Stimulated activated CD8-positive, alpha-beta memory T cell treated with anti-CD3 and anti-CD28 coated beads, Interleukin-7, amount 100 ng/mL, for 1 hour (primary cell): Measurements from ENCODE around the gene DTHD1.

Experiments used
- DNase-seq, 2 donors: peaks; one replicate each; pipeline ENCODE4 v3.0.0-alpha.2; 2020; ENCODE audit warnings: low read depth in 2 of 2

The DTHD1 gene

GRCh38 chr4:36313703-36314102 lies 32.3 kb downstream of the DTHD1 start:
- DNase-seq: no peak

GRCh38 chr4:36316607-36317006 lies 35.2 kb downstream of the DTHD1 start:
- no peak for DNase-seq

GRCh38 chr4:36317721-36318120 lies 36.3 kb downstream of the DTHD1 start:
- DNase-seq: no peak

GRCh38 chr4:36320117-36320896 lies 38.9 kb downstream of the DTHD1 start:
- DNase-seq: no peak

- no peak for DNase-seq
These were observed 39.8 kb downstream of the DTHD1 start for GRCh38 chr4:36321176-36321575.

GRCh38 chr4:36322921-36323354 lies 41.5 kb downstream of the DTHD1 start:
- no peak for DNase-seq

- no peak for DNase-seq
These were observed 42.5 kb downstream of the DTHD1 start for GRCh38 chr4:36323816-36324419.

GRCh38 chr4:36324808-36325207 lies 43.4 kb downstream of the DTHD1 start:
- no peak for DNase-seq

- DNase-seq: no peak
These were observed 44.1 kb downstream of the DTHD1 start for GRCh38 chr4:36325499-36325898.

- DNase-seq: no peak
These were observed 44.5 kb downstream of the DTHD1 start for GRCh38 chr4:36325926-36326325.

GRCh38 chr4:36326476-36327029 lies 45.1 kb downstream of the DTHD1 start:
- DNase-seq: no peak

- DNase-seq: no peak
These were observed 46.0 kb downstream of the DTHD1 start for GRCh38 chr4:36327400-36327799.

GRCh38 chr4:36328130-36328529 lies 46.7 kb downstream of the DTHD1 start:
- DNase-seq: no peak

- no peak for DNase-seq
These were observed 47.8 kb downstream of the DTHD1 start for GRCh38 chr4:36329228-36329627.

- no peak for DNase-seq
These were observed 49.4 kb downstream of the DTHD1 start for GRCh38 chr4:36330796-36331195.

GRCh38 chr4:36332023-36332781 lies 50.8 kb downstream of the DTHD1 start:
- DNase-seq: no peak

GRCh38 chr4:36332782-36333131 lies 51.3 kb downstream of the DTHD1 start:
- no peak for DNase-seq

- DNase-seq: no peak
These were observed 52.0 kb downstream of the DTHD1 start for GRCh38 chr4:36333303-36333877.

- DNase-seq: no peak
These were observed 56.3 kb downstream of the DTHD1 start for GRCh38 chr4:36337665-36338185.

- no peak for DNase-seq
These were observed 57.6 kb downstream of the DTHD1 start for GRCh38 chr4:36338973-36339372.

GRCh38 chr4:36341936-36342335 lies 60.5 kb downstream of the DTHD1 start:
- no peak for DNase-seq
